Stimulated activated CD8-positive, alpha-beta memory T cell treated with anti-CD3 and anti-CD28 coated beads, Interleukin-7, amount 100 ng/mL, for 1 hour (primary cell): ENCODE results near the gene TES.
"Not testable (repeated sequence)": the region's sequence is repeated elsewhere in the genome, so short reads cannot be mapped to it uniquely, and the experiment has no call there.

Experiments
- DNase-seq, 2 donors: peaks; one replicate each; pipeline ENCODE4 v3.0.0-alpha.2; 2020; ENCODE audit warnings: low read depth in 2 of 2

Gene TES

GRCh38 chr7:116284390-116284789, 74.1 kb downstream of the TES start:
- DNase-seq: no peak

- DNase-seq: no peak
These were observed 74.9 kb downstream of the TES start for GRCh38 chr7:116285252-116285651.

- no peak for DNase-seq
These were observed 80.4 kb downstream of the TES start for GRCh38 chr7:116290740-116291139.

- DNase-seq: no peak
These were observed 81.6 kb downstream of the TES start for GRCh38 chr7:116291937-116292336.

GRCh38 chr7:116292381-116292780, 82.0 kb downstream of the TES start:
- no peak for DNase-seq

GRCh38 chr7:116293139-116293538, 82.8 kb downstream of the TES start:
- no peak for DNase-seq

GRCh38 chr7:116293633-116294032, 83.3 kb downstream of the TES start:
- DNase-seq: no peak

- not testable (repeated sequence) for DNase-seq
These were observed 85.6 kb downstream of the TES start for GRCh38 chr7:116295903-116296302.

GRCh38 chr7:116298055-116298454, 87.7 kb downstream of the TES start:
- no peak for DNase-seq

- no peak for DNase-seq
These were observed 88.2 kb downstream of the TES start for GRCh38 chr7:116298576-116298975.

GRCh38 chr7:116305485-116306408, 95.4 kb downstream of the TES start:
- DNase-seq: no peak

- DNase-seq: no peak
These were observed 96.2 kb downstream of the TES start for GRCh38 chr7:116306409-116307048.

- no peak for DNase-seq
These were observed 96.9 kb downstream of the TES start for GRCh38 chr7:116307253-116307652.
